ENCODE results near the gene KRT15. TPM values are rescaled to one million over a fixed set of nuclear protein-coding genes. Genes with fewer than 3 reads are reported as not detected.

KRT15 gene
- total RNA-seq, 1 experiment from 2014 or later: 0.55 TPM

- no peak for TF ChIP-seq ATF6 (CRISPR knock-in tag; IDR thresholded peaks at IDR 0.05)
- no peak for TF ChIP-seq ZNF263 (CRISPR knock-in tag; IDR thresholded peaks at IDR 0.05; ENCODE audit: low read depth)
- TF ChIP-seq KAT7 (CRISPR knock-in tag; IDR thresholded peaks at IDR 0.05; ENCODE audit: borderline replicate concordance): no peak
Measured at GRCh38 chr17:41481036-41481435, 37.7 kb downstream of the KRT15 start, which contains the start of gene KRT35 (continued).

- ChIA-PET CTCF (interaction anchor here (2.0 kb wide), 1 partner anchor 68 kb away, joined by 6 read pairs; no protein-coding TSS in a partner anchor), POLR2A (no interaction called here)
- Mint-ChIP-seq H3K27ac (no peak overlapping the region), H3K9me3 (no peaks in the 10 kb centered on the region), H3K27me3 (ENCODE audit: low read depth) (peaks cover 5% of the 10 kb centered on the region; the same call in 1 of the 2 replicates), H3K4me3 (no peak overlapping the region), H3K4me1 (no peaks in the 10 kb centered on the region), H3K36me3 (no peaks in the 10 kb centered on the region)
- DNase-seq (ENCODE audit: low spot score) (no peak), ATAC-seq (no peak)
- TF ChIP-seq ZMAT4 (CRISPR knock-in tag; IDR thresholded peaks at IDR 0.05) (no peak), ARID4B (CRISPR knock-in tag; IDR thresholded peaks at IDR 0.05; ENCODE audit: borderline replicate concordance) (no peak), USF2 (CRISPR knock-in tag; IDR thresholded peaks at IDR 0.05) (no peak), NFE2L1 (CRISPR knock-in tag; IDR thresholded peaks at IDR 0.05) (no peak), SMAD4 (CRISPR knock-in tag; IDR thresholded peaks at IDR 0.05) (no peak), HMGA2 (CRISPR knock-in tag; IDR thresholded peaks at IDR 0.05) (no peak), ZBTB43 (CRISPR knock-in tag; IDR thresholded peaks at IDR 0.05) (no peak), AFF4 (CRISPR knock-in tag; IDR thresholded peaks at IDR 0.05; ENCODE audit: borderline replicate concordance) (no peak), KAT7 (CRISPR knock-in tag; IDR thresholded peaks at IDR 0.05; ENCODE audit: borderline replicate concordance) (no peak), ZNF219 (CRISPR knock-in tag; IDR thresholded peaks at IDR 0.05; ENCODE audit: borderline replicate concordance) (no peak), PRDM15 (CRISPR knock-in tag; IDR thresholded peaks at IDR 0.05) (no peak), AR (CRISPR knock-in tag; IDR thresholded peaks at IDR 0.05) (no peak)
Measured at GRCh38 chr17:41480581-41480980, 38.1 kb downstream of the KRT15 start.

Data from WTC11 (cell line).